HG03469 (cell line): ENCODE data around the gene NDOR1.
"Not testable (repeated sequence)": the region's sequence is repeated elsewhere in the genome, so short reads cannot be mapped to it uniquely, and the experiment has no call there.

Source experiments
- ATAC-seq: cut with Tn5 transposase; IDR thresholded peaks from one replicate; pipeline ENCODE4 v1.9.1; 2021; ENCODE audit warnings: mild to moderate bottlenecking, moderate library complexity, moderate number of reproducible peaks; ENCODE audit not compliant: unreplicated experiment

NDOR1 gene

GRCh38 chr9:137241490-137242268 is 36.2 kb downstream of the NDOR1 start:
- no peak for ATAC-seq

GRCh38 chr9:137242269-137243203 is 37.0 kb downstream of the NDOR1 start:
- no peak for ATAC-seq

- not testable (repeated sequence) for ATAC-seq
These were observed 37.7 kb downstream of the NDOR1 start for GRCh38 chr9:137243266-137243625.

GRCh38 chr9:137243626-137244485 is 38.4 kb downstream of the NDOR1 start:
- no peak for ATAC-seq

GRCh38 chr9:137244486-137245449 is 39.3 kb downstream of the NDOR1 start:
- no peak for ATAC-seq

GRCh38 chr9:137245450-137246421 is 40.2 kb downstream of the NDOR1 start:
- no peak for ATAC-seq

GRCh38 chr9:137247135-137247915 is 41.8 kb downstream of the NDOR1 start:
- no peak for ATAC-seq

- ATAC-seq: no peak
These were observed 42.3 kb downstream of the NDOR1 start for GRCh38 chr9:137247916-137248175.

GRCh38 chr9:137250329-137251193 is 45.1 kb downstream of the NDOR1 start:
- no peak for ATAC-seq

- ATAC-seq: no peak
These were observed 45.6 kb downstream of the NDOR1 start, which contains the start of gene STPG3 for GRCh38 chr9:137251194-137251461. TSS of gene STPG3 (plus strand) at chr9:137251286. CDS start at chr9:137251287, 1 bp downstream.

GRCh38 chr9:137251490-137252268 is 46.2 kb downstream of the NDOR1 start:
- ATAC-seq: no peak

GRCh38 chr9:137252555-137253506 is 47.3 kb downstream of the NDOR1 start:
- no peak for ATAC-seq

- ATAC-seq: no peak
These were observed 48.5 kb downstream of the NDOR1 start for GRCh38 chr9:137253717-137254623.
